ENCODE data around the gene KHSRP.

The KHSRP gene

GRCh38 chr19:6424195-6424938 lies at the start of gene KHSRP:
Gene KHSRP (minus strand): TSS chr19:6424811. CDS start chr19:6424701, 110 bp downstream.
- TF ChIP-seq CTCF (IDR thresholded peaks at IDR 0.05), result no peak
- TF ChIP-seq ZFX (IDR thresholded peaks at IDR 0.05; ENCODE audit: borderline replicate concordance), result no peak
- peak within 1 kb of the TSS; percentile 85 for H3K27ac ChIP-seq

GRCh38 chr19:6473647-6474046 lies 49.0 kb upstream of the KHSRP start:
- no peak overlapping the region for H3K27ac ChIP-seq
- TF ChIP-seq ZFX (IDR thresholded peaks at IDR 0.05; ENCODE audit: borderline replicate concordance) (no peak), CTCF (IDR thresholded peaks at IDR 0.05) (no peak)

GRCh38 chr19:6472713-6473112 lies 48.1 kb upstream of the KHSRP start:
- 0 out of 2 replicates have a peak overlapping the region, but pooled peaks have one; percentile 7 for H3K27ac ChIP-seq
- TF ChIP-seq CTCF (IDR thresholded peaks at IDR 0.05) (no peak), ZFX (IDR thresholded peaks at IDR 0.05; ENCODE audit: borderline replicate concordance) (no peak)

- TF ChIP-seq ZFX (IDR thresholded peaks at IDR 0.05; ENCODE audit: borderline replicate concordance) (no peak), CTCF (IDR thresholded peaks at IDR 0.05) (no peak)
- no peak overlapping the region for H3K27ac ChIP-seq
Measured at GRCh38 chr19:6471076-6471475, 46.5 kb upstream of the KHSRP start.

- H3K27ac ChIP-seq, result no peak overlapping the region
- TF ChIP-seq CTCF (IDR thresholded peaks at IDR 0.05) (no peak), ZFX (IDR thresholded peaks at IDR 0.05; ENCODE audit: borderline replicate concordance) (no peak)
Measured at GRCh38 chr19:6470173-6470572, 45.6 kb upstream of the KHSRP start.

GRCh38 chr19:6467384-6467783 lies 42.8 kb upstream of the KHSRP start:
- no peak overlapping the region for H3K27ac ChIP-seq
- TF ChIP-seq ZFX (IDR thresholded peaks at IDR 0.05; ENCODE audit: borderline replicate concordance), result no peak
- no peak for TF ChIP-seq CTCF (IDR thresholded peaks at IDR 0.05)

GRCh38 chr19:6466526-6467248 lies 42.1 kb upstream of the KHSRP start:
- no peak overlapping the region for H3K27ac ChIP-seq
- no peak for TF ChIP-seq ZFX (IDR thresholded peaks at IDR 0.05; ENCODE audit: borderline replicate concordance)
- no peak for TF ChIP-seq CTCF (IDR thresholded peaks at IDR 0.05)
